ENCODE measurements around the gene RAB12. TPM values are rescaled to one million over a fixed set of nuclear protein-coding genes. Genes with fewer than 3 reads are reported as not detected.

The RAB12 gene
- total RNA-seq, 1 donor from 2014 or later = 125 TPM

- peak; percentile 43 for DNase-seq
These were observed 76.1 kb downstream of the RAB12 start for GRCh38 chr18:8685141-8685913.

DNA sequence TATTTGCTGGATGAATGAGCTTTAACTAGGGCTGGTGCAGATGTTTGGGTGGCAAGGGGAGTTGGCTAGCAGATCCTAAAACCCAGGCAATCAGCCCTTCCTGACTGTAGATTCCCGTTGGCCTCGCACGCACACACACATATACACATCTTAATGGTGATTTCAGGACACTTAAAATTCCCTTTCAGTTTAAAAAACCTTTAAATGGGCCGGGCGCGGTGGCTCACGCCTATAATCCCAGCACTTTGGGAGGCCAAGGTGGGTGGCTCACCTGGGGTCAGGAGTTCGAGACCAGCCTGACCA, 76.6 kb downstream of the RAB12 start:
- DNase-seq = no peak

DNA sequence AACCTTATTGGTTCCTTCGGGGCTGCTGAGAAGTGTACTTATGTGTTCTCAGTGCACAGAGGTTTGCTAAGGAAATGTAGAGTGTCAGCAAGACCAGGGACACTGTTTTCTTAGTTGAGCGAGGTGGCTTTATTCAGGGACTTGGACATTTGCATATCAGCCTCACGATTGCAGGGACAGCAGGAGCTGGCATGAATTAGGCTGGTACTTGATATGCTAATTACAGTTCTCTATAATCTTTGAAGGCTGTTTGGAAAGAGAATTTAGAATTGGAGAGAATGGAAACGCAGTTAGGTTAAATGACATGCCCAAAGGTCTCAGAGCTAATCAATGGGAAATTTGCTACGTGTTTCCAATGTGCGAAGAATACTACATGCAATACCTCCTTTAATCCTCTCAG, 77.4 kb downstream of the RAB12 start:
- no peak for DNase-seq

DNA sequence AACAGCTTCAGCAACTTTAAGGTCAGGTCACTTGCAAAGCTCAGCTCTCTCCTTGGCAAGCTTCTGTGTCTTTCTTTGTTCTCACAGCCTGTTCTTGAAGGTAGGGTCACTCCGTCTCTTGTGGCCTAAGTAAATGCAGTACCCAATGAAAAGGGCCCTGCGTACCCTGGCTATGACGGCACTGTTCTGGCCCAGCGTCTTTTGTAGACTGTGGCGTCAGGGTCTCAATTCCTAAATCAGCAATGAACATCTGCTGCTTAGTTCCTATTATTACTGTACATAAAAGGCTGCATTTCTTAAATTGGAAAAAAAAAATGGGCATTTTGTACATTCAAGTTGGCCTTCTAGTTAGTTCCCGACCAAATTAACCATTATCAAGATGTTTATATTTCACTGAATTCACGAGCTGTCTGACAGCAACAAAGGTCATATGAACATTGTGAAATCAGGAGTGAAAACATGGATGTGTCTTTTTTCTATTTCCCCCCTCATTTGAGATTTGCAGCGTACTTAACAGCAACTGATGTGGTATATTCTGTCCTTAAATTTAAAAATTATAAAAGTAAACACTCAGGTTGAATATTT, 79.1 kb downstream of the RAB12 start:
- DNase-seq = no peak

DNA sequence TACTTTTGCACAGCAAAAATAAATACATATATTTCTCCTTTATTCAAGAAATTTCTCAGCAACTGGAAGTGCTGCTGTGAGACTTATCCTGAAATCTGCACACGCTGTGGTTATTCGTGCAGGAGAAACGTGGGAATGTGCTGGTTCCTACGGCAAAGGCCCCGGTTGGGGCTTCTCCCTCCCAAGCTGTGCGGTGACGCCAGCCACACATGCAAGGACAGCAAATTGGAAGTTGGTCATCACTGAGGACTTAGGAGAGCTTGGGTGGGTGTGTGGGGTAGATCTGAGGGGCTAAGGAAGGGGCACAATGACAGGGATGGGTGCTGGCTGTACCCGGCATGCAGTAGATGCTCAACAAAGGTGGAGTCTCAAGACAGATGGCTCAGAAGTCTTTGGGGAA, 79.6 kb downstream of the RAB12 start:
- no peak for DNase-seq

Other genes with a start within 250 kb of the RAB12 start
- gene MTCL1, start 96.1 kb downstream of the RAB12 start, total RNA-seq = 36.9 TPM

Data from tongue (tissue), 2 donors.